Body of pancreas (tissue), 4 donors: ENCODE results near the gene SAA2. TPM values are rescaled to one million over a fixed set of nuclear protein-coding genes. Genes with fewer than 3 reads are reported as not detected.
"Not testable (repeated sequence)": the region's sequence is repeated elsewhere in the genome, so short reads cannot be mapped to it uniquely, and the experiment has no call there.

Source experiments
- ATAC-seq: fragments of 150-250 bp; one replicate; pipeline ENCODE4 v1.9.1; 2016
- DNase-seq, 4 donors: peaks; one replicate each; pipeline ENCODE4 v3.0.0-alpha.2; 2019
- H3K27ac ChIP-seq, 4 donors: fragments of 200-600 bp; sonication (generic); 1 replicate in 3 of 4; 2 replicates in 1 of 4; pipeline versions ENCODE4 v1.5.1 to v1.6.1; 2016 to 2019; ENCODE audit warnings: mild to moderate bottlenecking in 1 of 4, mixed read lengths in 1 of 4, moderate library complexity in 1 of 4
- H3K27me3 ChIP-seq, 2 donors: fragments of 200-600 bp; sonication (generic); one replicate each; pipeline ENCODE4 v1.6.0; 2016; ENCODE audit warnings: mild to moderate bottlenecking in 1 of 2
- H3K36me3 ChIP-seq, 2 donors: fragments of 200-600 bp; sonication (generic); replicated peaks in 1 of 2; 2 replicates each; pipeline ENCODE4 v1.5.1; 2016; ENCODE audit warnings: low read depth in 2 of 2; ENCODE audit not compliant: insufficient read depth in 1 of 2
- H3K4me1 ChIP-seq: fragments of 200-600 bp; sonication (generic); one replicate; pipeline ENCODE4 v1.6.0; 2016
- H3K4me3 ChIP-seq, 2 donors: fragments of 200-600 bp; sonication (generic); 1 replicate in 1 of 2; 2 replicates in 1 of 2; pipeline ENCODE4 v1.5.1; 2016 to 2019
- H3K9me3 ChIP-seq, 3 donors: fragments of 200-600 bp; sonication (generic); 1 replicate in 2 of 3; 2 replicates in 1 of 3; pipeline ENCODE4 v1.5.1; 2016
- CTCF ChIP-seq, 7 experiments: fragments of 450-650 bp in 4 of 7; fragments of 200-600 bp in 3 of 7; sonication (generic) in 3 of 7; IDR thresholded peaks; one replicate each; pipeline ENCODE4 v1.5.1; 2016 to 2019; ENCODE audit warnings: antibody characterized with exemption in 7 of 7
- POLR2A ChIP-seq, 3 donors: fragments of 450-650 bp; IDR thresholded peaks; one replicate each; pipeline ENCODE4 v1.6.1; 2016; ENCODE audit warnings: antibody characterized with exemption in 3 of 3, mild to moderate bottlenecking in 2 of 3
- WGBS, 2 donors: methylation state at CpG; one replicate each; pipeline ENCODE4 v1.1.5; 2017; 5-methylcytosine and 5-hydroxymethylcytosine counted together
- intact Hi-C: fragments of 100-400 bp; cut with DNase I; formaldehyde crosslinking; loops from one replicate; pipeline ENCODE4 v1.15.1; 2023
- total RNA-seq, 2 donors: library from RNA; depleted of rRNA; stranded (reverse); fragments of >200 nt; gene quantifications; one replicate each; pipeline ENCODE4 v1.1.0, GENCODE V29; 2016

Gene SAA2
- total RNA-seq, 2 donors from 2014 or later, result 9.3 to 18.1 TPM

GRCh38 chr11:18259259-18259658 lies 10.8 kb upstream of the SAA2 start:
- peak in 1 of 4 donors; percentile 38 for DNase-seq
- no peaks in the 10 kb centered on the region for H3K36me3 ChIP-seq
- peaks cover 11% of the 10 kb centered on the region for H3K4me1 ChIP-seq
- no peak overlapping the region for H3K4me3 ChIP-seq
- H3K27ac ChIP-seq, result no peak overlapping the region
- TF ChIP-seq POLR2A (IDR thresholded peaks at IDR 0.05), result no peak
- TF ChIP-seq CTCF (IDR thresholded peaks at IDR 0.05), result no peak
- intact Hi-C loops, result no loop called here
- ATAC-seq, result peak; percentile 95
- H3K27me3 ChIP-seq, result no peaks in the 10 kb centered on the region
- H3K9me3 ChIP-seq, result no peaks in the 10 kb centered on the region

- no peaks in the 10 kb centered on the region for H3K9me3 ChIP-seq
- WGBS, 2 donors, result 60 to 83% methylated on average over 2 of the region's 2 CpGs
- ATAC-seq (no peak), DNase-seq (no peak)
- intact Hi-C loops, result no loop called here
- no peak overlapping the region for H3K4me3 ChIP-seq
- no peak overlapping the region for H3K27ac ChIP-seq
- no peaks in the 10 kb centered on the region for H3K27me3 ChIP-seq
- H3K36me3 ChIP-seq, result no peaks in the 10 kb centered on the region
- TF ChIP-seq POLR2A (IDR thresholded peaks at IDR 0.05) (no peak), CTCF (IDR thresholded peaks at IDR 0.05) (no peak)
- peaks cover 11% of the 10 kb centered on the region for H3K4me1 ChIP-seq
Observed at GRCh38 chr11:18254781-18255361, 6.4 kb upstream of the SAA2 start.

- H3K4me3 ChIP-seq, result no peak overlapping the region
- H3K9me3 ChIP-seq, result no peaks in the 10 kb centered on the region
- 72 to 80% methylated on average over 9 to 11 of the region's 11 CpGs for WGBS, 2 donors
- H3K27ac ChIP-seq, result no peak overlapping the region
- DNase-seq (no peak), ATAC-seq (no peak)
- H3K4me1 ChIP-seq, result peaks cover 1% of the 10 kb centered on the region
- no peaks in the 10 kb centered on the region for H3K27me3 ChIP-seq
- no peaks in the 10 kb centered on the region for H3K36me3 ChIP-seq
- TF ChIP-seq CTCF (IDR thresholded peaks at IDR 0.05) (no peak), POLR2A (IDR thresholded peaks at IDR 0.05) (no peak)
- intact Hi-C loops, result no loop called here
Observed at GRCh38 chr11:18253778-18254338, 5.4 kb upstream of the SAA2 start.

- no peaks in the 10 kb centered on the region for H3K4me1 ChIP-seq
- WGBS, 2 donors, result 81 to 86% methylated on average over 3 of the region's 3 CpGs
- no peak overlapping the region for H3K4me3 ChIP-seq
- H3K27ac ChIP-seq, result no peak overlapping the region
- intact Hi-C loops, result no loop called here
- TF ChIP-seq POLR2A (IDR thresholded peaks at IDR 0.05) (no peak), CTCF (IDR thresholded peaks at IDR 0.05) (no peak)
- ATAC-seq (no peak), DNase-seq (no peak)
- no peaks in the 10 kb centered on the region for H3K36me3 ChIP-seq
- no peaks in the 10 kb centered on the region for H3K27me3 ChIP-seq
- H3K9me3 ChIP-seq, result no peaks in the 10 kb centered on the region
Observed at GRCh38 chr11:18253233-18253632, 4.8 kb upstream of the SAA2 start.

GRCh38 chr11:18247191-18247581 lies 1.3 kb downstream of the SAA2 start:
- WGBS, 2 donors, result 50 to 64% methylated on average over 1 to 4 of the region's 6 CpGs
- not testable (repeated sequence) for H3K4me3 ChIP-seq, H3K27ac ChIP-seq

GRCh38 chr11:18246379-18247190 lies 1.9 kb downstream of the SAA2 start:
- WGBS, 2 donors, result 57 to 74% methylated on average over 8 to 11 of the region's 11 CpGs
- H3K9me3 ChIP-seq, H3K27me3 ChIP-seq, intact Hi-C loops, H3K27ac ChIP-seq, DNase-seq, H3K4me3 ChIP-seq, ATAC-seq, H3K4me1 ChIP-seq, H3K36me3 ChIP-seq: not testable (repeated sequence)

More at GRCh38 chr11:18247191-18247581, 1.3 kb downstream of the SAA2 start:
- H3K27me3 ChIP-seq, H3K9me3 ChIP-seq, DNase-seq, H3K4me1 ChIP-seq, ATAC-seq, intact Hi-C loops, H3K36me3 ChIP-seq: not testable (repeated sequence)
